Measurements from ENCODE around the gene TNFSF13. TPM values are rescaled to one million over a fixed set of nuclear protein-coding genes. Genes with fewer than 3 reads are reported as not detected.
"Not testable (repeated sequence)": the region's sequence is repeated elsewhere in the genome, so short reads cannot be mapped to it uniquely, and the experiment has no call there.

TNFSF13 gene
- total RNA-seq, 2 experiments from 2014 or later, result 8.2 to 8.4 TPM

GRCh38 chr17:7591596-7591995 lies 33.0 kb downstream of the TNFSF13 start:
- Mint-ChIP-seq H3K27me3 (no peaks in the 10 kb centered on the region), H3K9me3 (no peaks in the 10 kb centered on the region), H3K4me3 (no peak overlapping the region), H3K4me1 (peaks cover 3% of the 10 kb centered on the region), H3K36me3 (peaks cover 21% of the 10 kb centered on the region), H3K27ac (no peak overlapping the region)
- no peak for ATAC-seq (ENCODE audit: low read depth)
- DNase-seq, result no peak
- POLR2A ChIA-PET, result interaction anchor here (1.7 kb wide), 1 partner anchor 16 kb away, joined by 4 read pairs; no protein-coding TSS in a partner anchor

DNA sequence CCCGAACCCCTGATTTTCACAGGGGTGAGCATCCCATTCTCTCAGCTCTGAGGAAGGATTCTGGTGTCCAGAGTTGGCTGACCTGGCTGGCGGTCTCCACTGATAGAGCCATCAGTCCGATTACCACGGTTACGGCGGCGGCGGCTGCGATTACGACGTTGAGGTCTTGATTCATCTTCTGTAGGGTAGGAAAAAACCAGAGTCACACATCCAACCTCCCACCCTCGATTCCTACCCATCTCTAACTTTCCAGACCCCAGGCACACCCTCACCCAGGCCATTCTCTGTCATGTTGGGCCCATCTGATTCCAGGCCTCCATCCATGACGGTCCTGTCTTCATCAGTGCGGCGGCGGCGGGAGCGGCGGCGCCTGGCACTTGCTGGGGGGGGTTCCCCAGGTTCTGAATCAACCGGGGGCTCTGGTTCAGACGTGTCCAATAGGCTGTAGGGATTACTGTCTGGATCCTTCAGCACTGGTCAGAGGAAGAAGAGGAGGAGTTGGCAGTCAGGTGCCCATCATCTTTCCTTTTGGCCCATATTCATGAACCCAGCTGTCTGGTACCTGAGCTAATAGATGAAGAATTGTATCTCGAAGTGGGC lies 34.0 kb downstream of the TNFSF13 start:
- Mint-ChIP-seq H3K9me3 (no peaks in the 10 kb centered on the region), H3K27ac (no peak overlapping the region), H3K27me3 (no peaks in the 10 kb centered on the region), H3K4me1 (no peaks in the 10 kb centered on the region), H3K4me3 (no peak overlapping the region), H3K36me3 (peaks cover 21% of the 10 kb centered on the region)
- DNase-seq, result no peak
- POLR2A ChIA-PET, result no interaction called here
- ATAC-seq (ENCODE audit: low read depth), result no peak

GRCh38 chr17:7593296-7593695 lies 34.7 kb downstream of the TNFSF13 start:
- POLR2A ChIA-PET, result no interaction called here
- Mint-ChIP-seq H3K27me3 (no peaks in the 10 kb centered on the region), H3K36me3 (peaks cover 21% of the 10 kb centered on the region)

DNA sequence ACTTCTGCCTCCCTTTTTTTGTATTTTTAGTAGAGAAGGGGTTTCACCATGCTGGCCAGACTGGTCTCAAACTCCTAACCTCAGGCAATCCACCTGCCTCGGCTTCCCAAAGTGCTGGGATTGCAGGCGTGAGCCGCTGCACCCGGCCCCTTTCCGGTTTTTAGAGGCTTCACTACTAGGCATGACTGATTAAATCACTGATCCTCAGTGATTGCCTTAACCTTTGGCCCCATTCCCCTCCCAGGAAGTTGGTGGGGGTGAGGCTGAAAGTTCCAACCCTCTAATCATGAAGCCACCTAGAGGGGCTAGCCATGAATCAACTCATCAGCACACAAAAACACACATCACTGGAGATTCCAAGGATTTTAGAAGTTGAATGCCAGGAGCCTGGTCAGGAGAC lies 39.0 kb downstream of the TNFSF13 start:
- ATAC-seq (ENCODE audit: low read depth); POLR2A ChIA-PET: not testable (repeated sequence)
- peaks cover 29% of the 10 kb centered on the region for H3K36me3 Mint-ChIP-seq

More at GRCh38 chr17:7593296-7593695, 34.7 kb downstream of the TNFSF13 start:
- no peak for ATAC-seq (ENCODE audit: low read depth)
- Mint-ChIP-seq H3K9me3 (no peaks in the 10 kb centered on the region), H3K4me1 (no peaks in the 10 kb centered on the region), H3K4me3 (no peak overlapping the region), H3K27ac (no peak overlapping the region)
- DNase-seq, result no peak

DNA sequence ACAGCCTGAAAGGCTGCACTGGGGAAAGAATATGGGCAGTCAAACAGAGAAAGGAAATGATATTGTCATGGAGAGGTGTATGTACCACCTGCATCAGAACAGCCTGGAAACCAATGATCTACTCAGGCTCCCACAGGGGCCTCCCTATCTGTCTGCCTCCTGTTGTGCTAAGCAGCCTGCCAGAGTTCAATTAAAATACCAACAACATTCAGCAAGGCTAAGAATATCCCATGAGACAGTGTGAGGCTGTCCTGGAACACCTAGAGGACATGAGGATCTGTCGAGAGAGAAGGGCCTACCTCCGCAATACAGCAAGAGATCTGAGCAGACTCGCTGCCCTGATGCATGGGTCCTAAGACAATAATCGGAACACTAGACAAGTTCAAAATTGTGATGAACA lies 47.7 kb downstream of the TNFSF13 start:
- no peaks in the 10 kb centered on the region for H3K27me3 Mint-ChIP-seq
- ATAC-seq (ENCODE audit: low read depth) (no peak), DNase-seq (no peak)
- no peaks in the 10 kb centered on the region for H3K9me3 Mint-ChIP-seq
- no peak overlapping the region for H3K4me3 Mint-ChIP-seq
- no peak overlapping the region for H3K27ac Mint-ChIP-seq
- peaks cover 16% of the 10 kb centered on the region for H3K36me3 Mint-ChIP-seq
- POLR2A ChIA-PET, result no interaction called here
- H3K4me1 Mint-ChIP-seq, result peaks cover 8% of the 10 kb centered on the region

More for the DNA sequence above, 39.0 kb downstream of the TNFSF13 start:
- H3K27ac Mint-ChIP-seq, H3K27me3 Mint-ChIP-seq, H3K4me3 Mint-ChIP-seq, H3K9me3 Mint-ChIP-seq, H3K4me1 Mint-ChIP-seq, DNase-seq: not testable (repeated sequence)

- DNase-seq (no peak), ATAC-seq (ENCODE audit: low read depth) (no peak)
- no peak overlapping the region for H3K27ac Mint-ChIP-seq
- no peak overlapping the region for H3K4me3 Mint-ChIP-seq
- H3K9me3 Mint-ChIP-seq, result no peaks in the 10 kb centered on the region
- H3K36me3 Mint-ChIP-seq, result peaks cover 4% of the 10 kb centered on the region
- peaks cover 28% of the 10 kb centered on the region for H3K4me1 Mint-ChIP-seq
- no peaks in the 10 kb centered on the region for H3K27me3 Mint-ChIP-seq
- POLR2A ChIA-PET, result no interaction called here
Observed at GRCh38 chr17:7610641-7611040, 52.1 kb downstream of the TNFSF13 start.

Other genes with a start within 250 kb of the TNFSF13 start
- gene GPS2, start 243.4 kb upstream of the TNFSF13 start, total RNA-seq, result 10 to 100 TPM; 97.1 to 98.5 TPM
- gene NEURL4, start 229.4 kb upstream of the TNFSF13 start, total RNA-seq, result 10 to 100 TPM; 53.4 to 58.6 TPM
- gene ACAP1, start 222.2 kb upstream of the TNFSF13 start, total RNA-seq, result 100 to 1,000 TPM; 710 to 756 TPM
- 1 to 10 TPM; 8.1 to 8.7 TPM for gene KCTD11, start 206.6 kb upstream of the TNFSF13 start, total RNA-seq
- not detected for gene TMEM95, start 203.6 kb upstream of the TNFSF13 start, total RNA-seq
- gene TNK1, start 177.7 kb upstream of the TNFSF13 start, total RNA-seq, result 1 to 10 TPM; 5.2 to 6.5 TPM
- 10 to 100 TPM; 79.3 to 82.1 TPM for gene PLSCR3, start 164.2 kb upstream of the TNFSF13 start, total RNA-seq
- 10 to 100 TPM; 52.9 to 55.6 TPM for gene TMEM256, start 154.7 kb upstream of the TNFSF13 start, total RNA-seq
- 1 to 10 TPM; 8.0 to 8.7 TPM for gene NLGN2, start 150.9 kb upstream of the TNFSF13 start, total RNA-seq
- not detected for gene SPEM1, start 138.4 kb upstream of the TNFSF13 start, total RNA-seq
- not detected for gene SPEM2, start 133.1 kb upstream of the TNFSF13 start, total RNA-seq
- gene SPEM3, start 129.9 kb upstream of the TNFSF13 start, total RNA-seq, result not detected
- 10 to 100 TPM; 15.7 to 17.7 TPM for gene TMEM102, start 123.3 kb upstream of the TNFSF13 start, total RNA-seq
- gene FGF11, start 119.2 kb upstream of the TNFSF13 start, total RNA-seq, result 10 to 100 TPM; 25.4 to 28.5 TPM
- gene CHRNB1, start 113.7 kb upstream of the TNFSF13 start, total RNA-seq, result 10 to 100 TPM; 15.2 to 15.7 TPM
- 10 to 100 TPM; 56.0 to 58.6 TPM for gene ZBTB4, start 79.1 kb upstream of the TNFSF13 start, total RNA-seq
- gene SLC35G6, start 77.3 kb upstream of the TNFSF13 start, total RNA-seq, result not detected
- 100 to 1,000 TPM; 192 to 214 TPM for gene POLR2A, start 74.4 kb upstream of the TNFSF13 start, total RNA-seq
- gene TNFSF12, start 9.7 kb upstream of the TNFSF13 start, total RNA-seq, result 10 to 100 TPM; 93.0 to 95.7 TPM
- 10 to 100 TPM; 43.7 to 50.2 TPM for gene SENP3, start 3.2 kb downstream of the TNFSF13 start, total RNA-seq
- gene CD68, start 20.9 kb downstream of the TNFSF13 start, total RNA-seq, result 10 to 100 TPM; 32.5 to 33.9 TPM
- 10 to 100 TPM; 50.2 TPM for gene MPDU1, start 25.1 kb downstream of the TNFSF13 start, total RNA-seq
- under 1 TPM; 0.30 to 0.57 TPM for gene SOX15, start 31.3 kb downstream of the TNFSF13 start, total RNA-seq
- 10 to 100 TPM; 37.7 to 38.2 TPM for gene FXR2, start 56.1 kb downstream of the TNFSF13 start, total RNA-seq
- gene SAT2, start 69.1 kb downstream of the TNFSF13 start, total RNA-seq, result 10 to 100 TPM; 40.0 to 41.2 TPM
- gene SHBG, start 71.4 kb downstream of the TNFSF13 start, total RNA-seq, result not detected
- under 1 TPM; 0.14 to 0.42 TPM for gene ATP1B2, start 92.2 kb downstream of the TNFSF13 start, total RNA-seq
- 100 to 1,000 TPM; 128 to 131 TPM for gene TP53, start 128.7 kb downstream of the TNFSF13 start, total RNA-seq
- gene WRAP53, start 129.7 kb downstream of the TNFSF13 start, total RNA-seq, result 10 to 100 TPM; 19.3 to 19.4 TPM
- not detected for gene EFNB3, start 146.5 kb downstream of the TNFSF13 start, total RNA-seq
- not detected for gene DNAH2, start 159.0 kb downstream of the TNFSF13 start, total RNA-seq

Measured in activated naive CD8-positive, alpha-beta T cell treated with anti-CD3 and anti-CD28 coated beads, Interleukin-2, amount 10 ng/mL, durations not matched to agents 7 days and 5 days (primary cell).